ENCODE data around the gene TMSB4X. TPM values are rescaled to one million over a fixed set of nuclear protein-coding genes. Genes with fewer than 3 reads are reported as not detected.

Gene TMSB4X
- total RNA-seq, 6 donors from 2014 or later: 2,646 to 6,090 (median 4,792) TPM

- H3K27me3 ChIP-seq: no peaks in the 10 kb centered on the region
- no peak overlapping the region for H3K4me3 ChIP-seq
- H3K9me3 ChIP-seq: no peaks in the 10 kb centered on the region
- ATAC-seq (ENCODE audit: low FRiP score in 2 of 2) (no peak), DNase-seq (no peak)
- peaks cover 0 to 47% (median 22%) of the 10 kb centered on the region in 4 donors for H3K4me1 ChIP-seq
- no peak overlapping the region for H3K27ac ChIP-seq
- H3K36me3 ChIP-seq: no peaks in the 10 kb centered on the region
- no peak for TF ChIP-seq POLR2A (IDR thresholded peaks at IDR 0.05)
- no peak for TF ChIP-seq EP300 (IDR thresholded peaks at IDR 0.05)
- no peak for TF ChIP-seq POLR2AphosphoS5 (IDR thresholded peaks at IDR 0.05)
- 70 to 74% methylated on average over 4 of the region's 4 CpGs for WGBS, 2 donors
Observed at GRCh38 chrX:13001961-13002671, 27.2 kb downstream of the TMSB4X start.

- 35 to 42% methylated on average over 9 of the region's 9 CpGs for WGBS, 2 donors
- H3K4me1 ChIP-seq: peaks cover 4 to 26% (median 19%) of the 10 kb centered on the region in 4 donors
Observed at GRCh38 chrX:13005661-13006473, 31.0 kb downstream of the TMSB4X start.

GRCh38 chrX:13007519-13008188, 32.7 kb downstream of the TMSB4X start:
- no peaks in the 10 kb centered on the region for H3K9me3 ChIP-seq
- H3K27me3 ChIP-seq: no peaks in the 10 kb centered on the region
- H3K4me1 ChIP-seq: peaks cover 4 to 18% (median 15%) of the 10 kb centered on the region in 4 donors
- H3K4me3 ChIP-seq: no peak overlapping the region
- 50 to 87% methylated on average over 1 to 2 of the region's 2 CpGs for WGBS, 2 donors
- ATAC-seq (ENCODE audit: low FRiP score in 2 of 2): no peak
- H3K36me3 ChIP-seq: no peaks in the 10 kb centered on the region
- H3K27ac ChIP-seq: peak overlapping the region in 1 of 4 donors; percentile 15
- TF ChIP-seq CTCF (IDR thresholded peaks at IDR 0.05) (no peak), POLR2A (IDR thresholded peaks at IDR 0.05) (no peak), EP300 (IDR thresholded peaks at IDR 0.05) (no peak), POLR2AphosphoS5 (IDR thresholded peaks at IDR 0.05) (no peak)
- DNase-seq: no peak

More at GRCh38 chrX:13005661-13006473, 31.0 kb downstream of the TMSB4X start:
- ATAC-seq (ENCODE audit: low FRiP score in 2 of 2) (peak in 1 of 2 donors; percentile 36), DNase-seq (no peak)
- Histone ChIP-seq H3K4me3 (no peak overlapping the region), H3K9me3 (no peaks in the 10 kb centered on the region), H3K36me3 (no peaks in the 10 kb centered on the region), H3K27me3 (no peaks in the 10 kb centered on the region), H3K27ac (peak overlapping the region in 2 of 4 donors; percentile 9 to 39)
- TF ChIP-seq POLR2A (IDR thresholded peaks at IDR 0.05) (no peak), POLR2AphosphoS5 (IDR thresholded peaks at IDR 0.05) (no peak), EP300 (IDR thresholded peaks at IDR 0.05) (no peak), CTCF (IDR thresholded peaks at IDR 0.05) (no peak)

GRCh38 chrX:13008189-13008533, 33.3 kb downstream of the TMSB4X start:
- peaks cover 4 to 18% (median 16%) of the 10 kb centered on the region in 4 donors for H3K4me1 ChIP-seq
- TF ChIP-seq POLR2A (IDR thresholded peaks at IDR 0.05) (no peak), EP300 (IDR thresholded peaks at IDR 0.05) (no peak), POLR2AphosphoS5 (IDR thresholded peaks at IDR 0.05) (no peak), CTCF (IDR thresholded peaks at IDR 0.05) (no peak)
- DNase-seq (no peak), ATAC-seq (ENCODE audit: low FRiP score in 2 of 2) (no peak)
- 41% methylated on average over 2 of the region's 2 CpGs; no CpG with 5 or more reads in 1 of the 2 donors for WGBS, 2 donors
- no peaks in the 10 kb centered on the region for H3K9me3 ChIP-seq
- peak overlapping the region in 1 of 4 donors; percentile 30 for H3K27ac ChIP-seq
- no peaks in the 10 kb centered on the region for H3K27me3 ChIP-seq
- H3K36me3 ChIP-seq: no peaks in the 10 kb centered on the region
- H3K4me3 ChIP-seq: no peak overlapping the region

GRCh38 chrX:13008851-13009250, 33.9 kb downstream of the TMSB4X start:
- H3K27ac ChIP-seq: peak overlapping the region in 1 of 4 donors; percentile 30
- no peak for DNase-seq
- peaks cover 4 to 24% (median 19%) of the 10 kb centered on the region in 4 donors for H3K4me1 ChIP-seq
- TF ChIP-seq POLR2A (IDR thresholded peaks at IDR 0.05) (no peak), CTCF (IDR thresholded peaks at IDR 0.05) (no peak), EP300 (IDR thresholded peaks at IDR 0.05) (no peak), POLR2AphosphoS5 (IDR thresholded peaks at IDR 0.05) (no peak)
- no peaks in the 10 kb centered on the region for H3K9me3 ChIP-seq
- no peak for ATAC-seq (ENCODE audit: low FRiP score in 2 of 2)
- WGBS, 2 donors: 77 to 94% methylated on average over 3 of the region's 3 CpGs
- no peaks in the 10 kb centered on the region for H3K27me3 ChIP-seq
- H3K4me3 ChIP-seq: no peak overlapping the region
- no peaks in the 10 kb centered on the region for H3K36me3 ChIP-seq
